ENCODE results near the gene PPARG. TPM values are rescaled to one million over a fixed set of nuclear protein-coding genes. Genes with fewer than 3 reads are reported as not detected.
"Not testable (repeated sequence)": the region's sequence is repeated elsewhere in the genome, so short reads cannot be mapped to it uniquely, and the experiment has no call there.

PPARG gene
- total and polyA plus RNA-seq, 2 of the 13 experiments (the other 11 are each of a cell fraction or from before 2014, with no cell fraction given), result 13.9 to 58.3 TPM

DNA sequence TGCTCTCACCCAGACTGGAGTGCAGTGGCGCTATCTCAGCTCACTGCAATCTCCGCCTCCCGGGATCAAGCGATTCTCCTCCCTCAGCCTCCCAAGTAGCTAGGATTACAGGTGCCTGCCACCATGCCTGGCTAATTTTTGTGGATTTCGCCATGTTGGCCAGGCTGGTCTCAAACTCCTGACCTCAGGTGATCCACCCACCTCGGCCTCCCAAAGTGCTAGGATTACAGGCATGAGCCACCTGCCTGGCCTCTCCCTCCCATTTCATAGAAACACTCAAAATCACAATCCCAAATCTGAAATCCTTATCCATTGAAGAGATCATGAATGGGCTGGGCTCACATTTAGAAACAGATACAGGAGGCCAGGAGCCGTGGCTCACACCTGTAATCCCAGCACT lies 180.4 kb downstream of the PPARG start:
- DNase-seq (ENCODE audit: low spot score); H3K4me2 ChIP-seq (ENCODE audit: low read depth, low read length); in situ Hi-C loops (cut with HindIII; ENCODE audit: extremely low pct_ligation_motif_present, low pct_unique_long_range_greater_than_20kb); H2AFZ ChIP-seq (ENCODE audit: low read length); H3K4me3 ChIP-seq (replicated peaks in 1 of 3; ENCODE audit: insufficient read depth in 1 of 3, low read depth in 2 of 3, low read length in 3 of 3); ATAC-seq; intact Hi-C loops (cut with micrococcal nuclease; ENCODE audit: unreplicated experiment); POLR2A ChIA-PET; CTCF ChIA-PET (ENCODE audit: low intra/inter-chr PET ratio, low total read pairs); H3K9ac ChIP-seq (ENCODE audit: insufficient read depth, low read depth, low read length); FAIRE-seq; H3K27ac ChIP-seq (ENCODE audit: extremely low read length, insufficient read depth, low read length); H3K27me3 ChIP-seq (ENCODE audit: control insufficient read depth in 1 of 2, insufficient read depth in 2 of 2, low read length in 2 of 2); H4K20me1 ChIP-seq (ENCODE audit: insufficient read depth, low read length); H3K36me3 ChIP-seq (replicated peaks in 1 of 2; ENCODE audit: control insufficient read depth in 1 of 2, insufficient read depth in 2 of 2, low read length in 2 of 2); BruUV-seq (replicated peaks); H3K79me2 ChIP-seq (ENCODE audit: insufficient read depth, low read length); H3K9me3 ChIP-seq (ENCODE audit: low read length): not testable (repeated sequence)
- H3K4me1 ChIP-seq (ENCODE audit: insufficient read depth, low read length), result peaks cover 23% of the 10 kb centered on the region
- WGBS (ENCODE audit: low lambda C conversion rate), result 65% methylated on average over 7 of the region's 7 CpGs

- CTCF ChIA-PET (ENCODE audit: low intra/inter-chr PET ratio, low total read pairs), result no interaction called here
These were observed 181.2 kb downstream of the PPARG start for GRCh38 chr3:12470111-12470510.

More at GRCh38 chr3:12470111-12470510, 181.2 kb downstream of the PPARG start:
- FAIRE-seq (no peak), DNase-seq (ENCODE audit: low spot score) (no peak), ATAC-seq (no peak)
- no peak overlapping the region for H2AFZ ChIP-seq (ENCODE audit: low read length)
- in situ Hi-C loops (cut with HindIII; ENCODE audit: extremely low pct_ligation_motif_present, low pct_unique_long_range_greater_than_20kb), result no loop called here
- H3K4me2 ChIP-seq (ENCODE audit: low read depth, low read length), result no peak overlapping the region
- no TSS peak for BruUV-seq (replicated peaks)
- H3K27me3 ChIP-seq (ENCODE audit: control insufficient read depth in 1 of 2, insufficient read depth in 2 of 2, low read length in 2 of 2), result no peaks in the 10 kb centered on the region
- peaks cover 22% of the 10 kb centered on the region for H3K4me1 ChIP-seq (ENCODE audit: insufficient read depth, low read length)
- H4K20me1 ChIP-seq (ENCODE audit: insufficient read depth, low read length), result no peaks in the 10 kb centered on the region
- no peaks in the 10 kb centered on the region for H3K9me3 ChIP-seq (ENCODE audit: low read length)
- intact Hi-C loops (cut with micrococcal nuclease; ENCODE audit: unreplicated experiment), result no loop called here
- H3K36me3 ChIP-seq (replicated peaks in 1 of 2; ENCODE audit: control insufficient read depth in 1 of 2, insufficient read depth in 2 of 2, low read length in 2 of 2), result no peaks in the 10 kb centered on the region
- 85% methylated on average over 5 of the region's 5 CpGs for WGBS (ENCODE audit: low lambda C conversion rate)
- POLR2A ChIA-PET, result interaction anchor here (1.4 kb wide), 1 partner anchor 10 kb away, joined by 4 read pairs; no protein-coding TSS in a partner anchor
- H3K4me3 ChIP-seq (replicated peaks in 1 of 3; ENCODE audit: insufficient read depth in 1 of 3, low read depth in 2 of 3, low read length in 3 of 3), result no peak overlapping the region
- H3K27ac ChIP-seq (ENCODE audit: extremely low read length, insufficient read depth, low read length), result no peak overlapping the region
- no peak overlapping the region for H3K9ac ChIP-seq (ENCODE audit: insufficient read depth, low read depth, low read length)
- no peak for TF ChIP-seq GATAD2A (CRISPR knock-in tag; IDR thresholded peaks at IDR 0.05)
- no peak for TF ChIP-seq KLF12 (CRISPR knock-in tag; IDR thresholded peaks at IDR 0.05; ENCODE audit: borderline replicate concordance)
- TF ChIP-seq RORA (CRISPR knock-in tag; IDR thresholded peaks at IDR 0.05), result no peak
- no peak for TF ChIP-seq GABPB1 (CRISPR knock-in tag; IDR thresholded peaks at IDR 0.05)
- no peak for TF ChIP-seq PCBP1 (IDR thresholded peaks at IDR 0.05; ENCODE audit: borderline replicate concordance, low read depth, low read length)
- no peak for TF ChIP-seq DMTF1 (CRISPR knock-in tag; IDR thresholded peaks at IDR 0.05)
- TF ChIP-seq HOXA3 (CRISPR knock-in tag; IDR thresholded peaks at IDR 0.05), result no peak
- TF ChIP-seq MTF1 (CRISPR knock-in tag; IDR thresholded peaks at IDR 0.05), result no peak
- no peak for TF ChIP-seq ZEB1 (IDR thresholded peaks at IDR 0.05; ENCODE audit: insufficient replicate concordance, low read depth)
- TF ChIP-seq NBN (conservative IDR thresholded peaks at IDR 0.05), result no peak
- no peaks in the 10 kb centered on the region for H3K79me2 ChIP-seq (ENCODE audit: insufficient read depth, low read length)

Measured in HepG2 (cell line).